Suprapubic skin (tissue), 3 donors: Measurements from ENCODE around the gene TTF2.

Source experiments
- POLR2AphosphoS5 ChIP-seq, 3 donors: sonication (generic); formaldehyde crosslinking; IDR thresholded peaks; one replicate each; pipeline ENCODE4 v1.6.1; 2017; ENCODE audit warnings: antibody characterized with exemption in 3 of 3
- TF ChIP-seq, protein P1 (sequence below), 2 donors: fragments of 200-600 bp in 1 of 2; fragments of 450-650 bp in 1 of 2; sonication (generic) in 1 of 2; IDR thresholded peaks; one replicate each; pipeline ENCODE4 v1.5.1; 2016 to 2019; ENCODE audit warnings: antibody characterized with exemption in 2 of 2, mild to moderate bottlenecking in 1 of 2, moderate library complexity in 1 of 2

DNA sequence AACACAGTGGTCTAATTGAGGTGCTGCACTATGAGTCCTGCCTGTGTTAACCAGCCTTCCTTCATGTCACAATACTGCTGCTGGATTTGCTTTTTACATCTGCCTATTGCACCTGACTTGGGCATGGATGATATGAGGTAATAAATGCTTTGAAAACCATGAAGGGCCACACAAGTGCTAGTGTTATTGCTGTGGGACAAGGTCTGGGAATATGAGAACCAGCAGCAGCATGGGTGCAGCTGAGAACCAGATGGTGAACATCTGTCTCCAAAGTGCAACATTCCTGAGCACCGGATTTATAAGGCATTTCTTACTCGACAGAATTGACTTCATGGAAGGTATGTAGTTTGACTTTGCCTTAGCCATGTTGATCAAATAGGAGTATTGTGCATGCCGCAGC lies 44.9 kb downstream of the TTF2 start:
- TF ChIP-seq, protein P1, sequence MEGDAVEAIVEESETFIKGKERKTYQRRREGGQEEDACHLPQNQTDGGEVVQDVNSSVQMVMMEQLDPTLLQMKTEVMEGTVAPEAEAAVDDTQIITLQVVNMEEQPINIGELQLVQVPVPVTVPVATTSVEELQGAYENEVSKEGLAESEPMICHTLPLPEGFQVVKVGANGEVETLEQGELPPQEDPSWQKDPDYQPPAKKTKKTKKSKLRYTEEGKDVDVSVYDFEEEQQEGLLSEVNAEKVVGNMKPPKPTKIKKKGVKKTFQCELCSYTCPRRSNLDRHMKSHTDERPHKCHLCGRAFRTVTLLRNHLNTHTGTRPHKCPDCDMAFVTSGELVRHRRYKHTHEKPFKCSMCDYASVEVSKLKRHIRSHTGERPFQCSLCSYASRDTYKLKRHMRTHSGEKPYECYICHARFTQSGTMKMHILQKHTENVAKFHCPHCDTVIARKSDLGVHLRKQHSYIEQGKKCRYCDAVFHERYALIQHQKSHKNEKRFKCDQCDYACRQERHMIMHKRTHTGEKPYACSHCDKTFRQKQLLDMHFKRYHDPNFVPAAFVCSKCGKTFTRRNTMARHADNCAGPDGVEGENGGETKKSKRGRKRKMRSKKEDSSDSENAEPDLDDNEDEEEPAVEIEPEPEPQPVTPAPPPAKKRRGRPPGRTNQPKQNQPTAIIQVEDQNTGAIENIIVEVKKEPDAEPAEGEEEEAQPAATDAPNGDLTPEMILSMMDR (IDR thresholded peaks at IDR 0.05) = no peak
- no peak for TF ChIP-seq POLR2AphosphoS5 (IDR thresholded peaks at IDR 0.05)
